Endothelial cell of umbilical vein (primary cell): ENCODE data around the gene C12orf60. TPM values are rescaled to one million over a fixed set of nuclear protein-coding genes. Genes with fewer than 3 reads are reported as not detected.

Experiments used
- BruUV-seq: library from RNA; stranded (reverse); fragments of 400-500 nt; replicated peaks from 2 replicates; lab custom pipeline; 2021; lab: Mats Ljungman, UMichigan
- CTCF ChIA-PET: fragments of 300-600, 350-600 bp; sonication (Branson Sonifier 250); formaldehyde crosslinking; loops from one replicate; lab custom pipeline; 2021; ENCODE audit warnings: antibody characterized with exemption, inconsistent platforms; lab: Charles Lee
- POLR2A ChIA-PET: fragments of 300-600, 350-600 bp; sonication (Branson Sonifier 250); formaldehyde crosslinking; loops from one replicate; lab custom pipeline; 2021; ENCODE audit warnings: antibody characterized with exemption, inconsistent platforms; lab: Charles Lee
- DNase-seq: peaks from one replicate; pipeline ENCODE4 v3.0.0-alpha.2; 2011; ENCODE audit warnings: low read depth, low spot score
- FAIRE-seq: peaks from 2 replicates; lab custom pipeline; 2011; peaks lifted over from hg19 to GRCh38; lab: Jason Lieb, UNC
- H2AFZ ChIP-seq: 2 replicates; pipeline ENCODE4 v1.6.0; 2012; ENCODE audit warnings: low read depth, low read length, control low read depth, inconsistent platforms
- H3K27ac ChIP-seq: 2 replicates; pipeline ENCODE4 v1.5.1; 2011; ENCODE audit warnings: low read depth, mild to moderate bottlenecking, control low read depth, low read length, moderate library complexity; ENCODE audit not compliant: insufficient read depth
- H3K27me3 ChIP-seq, 2 experiments: 2 replicates each; pipeline versions ENCODE4 v1.6.0 to v1.6.1; 2011; ENCODE audit warnings: low read length in 2 of 2, mixed read lengths in 1 of 2; ENCODE audit not compliant: control insufficient read depth in 2 of 2, insufficient read depth in 2 of 2
- H3K36me3 ChIP-seq, 2 experiments: 2 replicates in 1 of 2; 3 replicates in 1 of 2; pipeline ENCODE4 v1.5.1; 2011; ENCODE audit warnings: low read length in 2 of 2, mild to moderate bottlenecking in 1 of 2, moderate library complexity in 1 of 2; ENCODE audit not compliant: control insufficient read depth in 2 of 2, insufficient read depth in 2 of 2; ENCODE audit errors: extremely low read depth in 1 of 2
- H3K4me1 ChIP-seq: 3 replicates; pipeline ENCODE4 v1.5.1; 2011; ENCODE audit warnings: mild to moderate bottlenecking, low read length; ENCODE audit not compliant: control insufficient read depth, insufficient read depth; ENCODE audit errors: extremely low read depth
- H3K4me2 ChIP-seq: 2 replicates; pipeline ENCODE4 v1.6.1; 2011; ENCODE audit warnings: low read length, control low read depth, mixed read lengths; ENCODE audit not compliant: insufficient read depth
- H3K4me3 ChIP-seq, 3 experiments: fragments of 200-600 bp in 1 of 3; sonication (generic), shearing (Covaris generic) in 1 of 3; replicated peaks in 1 of 3; 2 replicates each; pipeline ENCODE4 v1.5.1; 2011 to 2016; ENCODE audit warnings: control low read depth in 3 of 3, low read length in 3 of 3, mild to moderate bottlenecking in 2 of 3, inconsistent platforms in 1 of 3, low read depth in 1 of 3, moderate library complexity in 1 of 3; ENCODE audit not compliant: insufficient read depth in 1 of 3
- H3K79me2 ChIP-seq: 2 replicates; pipeline ENCODE4 v1.6.0; 2012; ENCODE audit warnings: low read length, inconsistent platforms; ENCODE audit not compliant: control insufficient read depth, insufficient read depth
- H3K9ac ChIP-seq: replicated peaks from 2 replicates; pipeline ENCODE3; 2011; ENCODE audit warnings: low read length, control low read depth; ENCODE audit not compliant: insufficient read depth; ENCODE audit errors: extremely low read depth
- H3K9me1 ChIP-seq: replicated peaks from 3 replicates; pipeline ENCODE4 v1.6.0; 2011; ENCODE audit warnings: mild to moderate bottlenecking, low read length; ENCODE audit not compliant: control insufficient read depth, insufficient read depth; ENCODE audit errors: extremely low read depth
- H3K9me3 ChIP-seq: replicated peaks from 2 replicates; pipeline ENCODE4 v1.5.1; 2012; ENCODE audit warnings: low read length, inconsistent platforms; ENCODE audit not compliant: control insufficient read depth, insufficient read depth
- H4K20me1 ChIP-seq: replicated peaks from 2 replicates; pipeline ENCODE3; 2011; ENCODE audit warnings: mild to moderate bottlenecking, low read length; ENCODE audit not compliant: control insufficient read depth, insufficient read depth; ENCODE audit errors: extremely low read depth
- EZH2 ChIP-seq: IDR thresholded peaks from 2 replicates; pipeline ENCODE4 v1.6.1; 2012; ENCODE audit warnings: borderline replicate concordance, low read depth, mild to moderate bottlenecking, moderate library complexity, low read length, inconsistent platforms; ENCODE audit not compliant: severe bottlenecking
- FOS ChIP-seq: IDR thresholded peaks from 2 replicates; pipeline ENCODE4 v1.6.1; 2011; ENCODE audit warnings: mild to moderate bottlenecking, low read length, moderate library complexity, borderline replicate concordance; ENCODE audit not compliant: insufficient read depth
- GATA2 ChIP-seq: IDR thresholded peaks from 2 replicates; pipeline ENCODE4 v1.7.0; 2011; ENCODE audit warnings: low read depth, mild to moderate bottlenecking, moderate library complexity, mixed read lengths, low read length; ENCODE audit not compliant: insufficient read length, insufficient read depth
- JUN ChIP-seq: IDR thresholded peaks from 2 replicates; pipeline ENCODE4 v1.6.1; 2011; ENCODE audit warnings: borderline replicate concordance, low read depth; ENCODE audit not compliant: insufficient read length, insufficient read depth
- MAX ChIP-seq: IDR thresholded peaks from 2 replicates; pipeline ENCODE4 v1.6.1; 2011; ENCODE audit not compliant: insufficient read depth, insufficient read length
- MYC ChIP-seq: IDR thresholded peaks from one replicate; pipeline ENCODE4 v1.6.1; 2011; ENCODE audit warnings: mild to moderate bottlenecking, low read depth, low read length
- POLR2A ChIP-seq: IDR thresholded peaks from 2 replicates; pipeline ENCODE4 v1.6.1; 2012; ENCODE audit warnings: low read depth, mild to moderate bottlenecking, control low read depth, low read length
- POLR2AphosphoS5 ChIP-seq: IDR thresholded peaks from 2 replicates; pipeline ENCODE4 v1.6.1; 2012; ENCODE audit warnings: low read depth, mild to moderate bottlenecking, control low read depth, low read length, moderate library complexity; ENCODE audit not compliant: insufficient read depth
- dilution Hi-C: fragments of 300-500 bp; cut with MboI; formaldehyde crosslinking; loops from one replicate; pipeline ENCODE4 v1.15.0; 2019; ENCODE audit warnings: low sequenced_read_pairs; ENCODE audit not compliant: extremely low pct_ligation_motif_present
- intact Hi-C: fragments of 100-400 bp; cut with micrococcal nuclease; formaldehyde crosslinking; loops from one replicate; pipeline ENCODE4 v1.10.0; 2022
- polyA plus RNA-seq, 4 experiments: library from polyadenylated mRNA; depleted of rRNA in 3 of 4; stranded (reverse) in 3 of 4; unstranded in 1 of 4; fragments of >200 nt; gene quantifications; 2 replicates each; pipeline versions ENCODE4 v1.2.1 to v1.2.3, GENCODE V29; 2011 to 2012; ENCODE audit warnings: missing spikeins in 1 of 4
- total RNA-seq: library from RNA; stranded (reverse); gene quantifications from 2 replicates; pipeline ENCODE4 v1.2.3, GENCODE V29; 2021
- TF ChIP-seq, protein P1 (sequence below), 2 donors: IDR thresholded peaks; 1 replicate in 1 of 2; 2 replicates in 1 of 2; pipeline ENCODE4 v1.5.1; 2011; ENCODE audit warnings: low read length in 2 of 2, mild to moderate bottlenecking in 2 of 2, moderate library complexity in 2 of 2, control low read depth in 1 of 2, inconsistent platforms in 1 of 2, low read depth in 1 of 2; ENCODE audit not compliant: insufficient read depth in 1 of 2; ENCODE audit errors: extremely low read depth in 1 of 2

C12orf60 gene
- total and polyA plus RNA-seq, 2 donors (not counting 3 experiments of a cell fraction or from before 2014, with no cell fraction given) = 0.52 to 1.3 TPM

DNA sequence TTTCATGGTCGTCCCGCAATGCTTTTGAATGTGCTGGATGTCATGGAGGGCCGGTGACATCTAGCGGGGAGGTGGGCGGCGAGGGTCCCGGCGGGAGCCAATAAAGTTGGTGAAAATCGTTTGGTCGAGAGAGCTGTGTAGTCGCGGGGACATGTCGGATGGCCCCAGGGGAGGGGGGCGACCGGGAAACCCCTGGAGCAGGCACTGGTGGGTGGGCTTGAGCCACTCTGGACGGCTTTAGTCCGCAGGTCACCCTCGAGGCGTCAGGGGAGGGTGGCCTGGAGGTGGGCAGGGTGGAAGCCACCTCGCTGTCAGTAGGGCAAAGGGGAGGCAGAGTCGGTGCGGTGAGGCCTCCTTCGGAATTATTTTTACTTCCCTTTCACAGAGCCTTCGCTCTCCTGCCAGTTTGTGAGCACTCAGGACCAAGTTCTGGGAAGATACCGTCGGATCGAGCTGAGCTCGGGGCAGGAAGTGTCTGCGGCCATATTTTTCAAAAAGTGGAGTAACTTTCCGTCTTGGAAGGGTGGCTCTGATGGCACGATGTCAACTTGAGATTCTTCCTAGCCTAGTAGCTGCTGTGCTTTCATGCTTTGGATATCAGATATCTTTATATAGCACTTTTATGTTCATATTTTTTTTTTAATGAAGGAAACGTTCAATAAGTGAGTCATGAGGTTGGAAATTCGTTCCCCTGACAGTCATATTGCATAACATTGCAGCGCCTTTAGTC lies 28.4 kb upstream of the C12orf60 start:
- Histone ChIP-seq H3K27ac (peak overlapping the region; percentile 77), H3K27me3 (no peaks in the 10 kb centered on the region), H3K79me2 (peaks cover 19% of the 10 kb centered on the region), H3K9me1 (no peaks in the 10 kb centered on the region), H3K36me3 (no peaks in the 10 kb centered on the region), H3K4me1 (peaks cover 18% of the 10 kb centered on the region), H2AFZ (peak overlapping the region; percentile 73), H3K4me3 (peak overlapping the region; percentile 50 to 78 (median 56)), H4K20me1 (no peaks in the 10 kb centered on the region), H3K4me2 (peak overlapping the region; percentile 79), H3K9me3 (no peaks in the 10 kb centered on the region), H3K9ac (peak overlapping the region; percentile 80)
- BruUV-seq = no TSS peak
- DNase-seq (peak; percentile 73), FAIRE-seq (peak; percentile 66)
- dilution Hi-C loops (no loop called here), intact Hi-C loops (loop anchor here (1.0 to 5.0 kb wide), 8 partner anchors 28 to 1107 kb away; partner anchors contain the start of genes ARHGDIB, ART4, ATF7IP and C12orf60)
- TF ChIP-seq GATA2 (no peak), POLR2A (peak; percentile 48), JUN (no peak), MYC (no peak), FOS (peak; percentile 67), MAX (no peak), POLR2AphosphoS5 (peak; percentile 27), EZH2 (no peak)
- TF ChIP-seq, protein P1, sequence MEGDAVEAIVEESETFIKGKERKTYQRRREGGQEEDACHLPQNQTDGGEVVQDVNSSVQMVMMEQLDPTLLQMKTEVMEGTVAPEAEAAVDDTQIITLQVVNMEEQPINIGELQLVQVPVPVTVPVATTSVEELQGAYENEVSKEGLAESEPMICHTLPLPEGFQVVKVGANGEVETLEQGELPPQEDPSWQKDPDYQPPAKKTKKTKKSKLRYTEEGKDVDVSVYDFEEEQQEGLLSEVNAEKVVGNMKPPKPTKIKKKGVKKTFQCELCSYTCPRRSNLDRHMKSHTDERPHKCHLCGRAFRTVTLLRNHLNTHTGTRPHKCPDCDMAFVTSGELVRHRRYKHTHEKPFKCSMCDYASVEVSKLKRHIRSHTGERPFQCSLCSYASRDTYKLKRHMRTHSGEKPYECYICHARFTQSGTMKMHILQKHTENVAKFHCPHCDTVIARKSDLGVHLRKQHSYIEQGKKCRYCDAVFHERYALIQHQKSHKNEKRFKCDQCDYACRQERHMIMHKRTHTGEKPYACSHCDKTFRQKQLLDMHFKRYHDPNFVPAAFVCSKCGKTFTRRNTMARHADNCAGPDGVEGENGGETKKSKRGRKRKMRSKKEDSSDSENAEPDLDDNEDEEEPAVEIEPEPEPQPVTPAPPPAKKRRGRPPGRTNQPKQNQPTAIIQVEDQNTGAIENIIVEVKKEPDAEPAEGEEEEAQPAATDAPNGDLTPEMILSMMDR (IDR thresholded peaks at IDR 0.05; ENCODE audit: extremely low read depth in 1 of 2, insufficient read depth in 1 of 2, low read depth in 1 of 2, low read length in 2 of 2) = no peak
- ChIA-PET CTCF (interaction anchor here (0.7 to 2.4 kb wide), 14 partner anchors 9 to 1070 kb away, joined by 3 to 11 read pairs (median 4); partner anchors contain the start of genes C12orf60 and WBP11), POLR2A (interaction anchor here (1.6 kb wide), 1 partner anchor 28 kb away, joined by 6 read pairs; the partner anchor contains the start of genes C12orf60 and WBP11)
